GM04503 (cell line): ENCODE results near the gene VEGFA.

ENCODE experiments used
- DNase-seq: peaks from one replicate; pipeline ENCODE4 v3.0.0-alpha.2; 2012; ENCODE audit warnings: low read depth

Gene VEGFA

GRCh38 chr6:43738877-43739641, 31.0 kb upstream of the VEGFA start:
- DNase-seq, result no peak

GRCh38 chr6:43739642-43740091, 30.3 kb upstream of the VEGFA start:
- no peak for DNase-seq

DNA sequence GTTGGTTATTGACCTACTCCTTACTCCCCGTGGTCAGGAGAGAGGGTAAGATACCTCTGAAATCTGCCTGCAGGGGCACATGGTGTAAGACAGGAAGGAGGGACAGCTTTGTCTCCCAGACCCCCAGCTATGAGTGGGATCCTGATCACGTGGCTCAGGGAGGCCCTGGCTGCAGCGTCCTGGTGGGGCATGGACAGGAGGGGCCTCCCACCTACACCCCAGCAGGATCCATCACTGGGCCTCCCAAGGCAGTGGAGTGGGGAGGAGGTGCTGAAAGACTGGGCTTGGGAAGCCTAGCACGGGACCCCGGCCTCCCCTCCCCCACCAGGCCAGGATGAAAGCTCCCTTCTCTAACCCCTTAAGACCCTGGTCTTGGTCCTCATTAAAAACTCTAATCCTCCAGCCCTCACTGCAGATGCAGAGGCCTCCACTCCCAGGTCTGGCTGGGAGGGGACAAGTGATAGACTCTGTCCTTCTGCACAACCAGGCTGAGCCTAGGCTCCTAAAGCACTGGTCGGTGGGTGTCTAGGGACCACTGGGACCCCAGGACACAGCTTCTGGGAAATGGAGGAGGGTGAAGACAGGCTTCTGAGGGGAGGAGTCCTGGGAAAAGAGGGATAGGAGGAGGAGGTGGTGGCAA, 29.6 kb upstream of the VEGFA start:
- no peak for DNase-seq

DNA sequence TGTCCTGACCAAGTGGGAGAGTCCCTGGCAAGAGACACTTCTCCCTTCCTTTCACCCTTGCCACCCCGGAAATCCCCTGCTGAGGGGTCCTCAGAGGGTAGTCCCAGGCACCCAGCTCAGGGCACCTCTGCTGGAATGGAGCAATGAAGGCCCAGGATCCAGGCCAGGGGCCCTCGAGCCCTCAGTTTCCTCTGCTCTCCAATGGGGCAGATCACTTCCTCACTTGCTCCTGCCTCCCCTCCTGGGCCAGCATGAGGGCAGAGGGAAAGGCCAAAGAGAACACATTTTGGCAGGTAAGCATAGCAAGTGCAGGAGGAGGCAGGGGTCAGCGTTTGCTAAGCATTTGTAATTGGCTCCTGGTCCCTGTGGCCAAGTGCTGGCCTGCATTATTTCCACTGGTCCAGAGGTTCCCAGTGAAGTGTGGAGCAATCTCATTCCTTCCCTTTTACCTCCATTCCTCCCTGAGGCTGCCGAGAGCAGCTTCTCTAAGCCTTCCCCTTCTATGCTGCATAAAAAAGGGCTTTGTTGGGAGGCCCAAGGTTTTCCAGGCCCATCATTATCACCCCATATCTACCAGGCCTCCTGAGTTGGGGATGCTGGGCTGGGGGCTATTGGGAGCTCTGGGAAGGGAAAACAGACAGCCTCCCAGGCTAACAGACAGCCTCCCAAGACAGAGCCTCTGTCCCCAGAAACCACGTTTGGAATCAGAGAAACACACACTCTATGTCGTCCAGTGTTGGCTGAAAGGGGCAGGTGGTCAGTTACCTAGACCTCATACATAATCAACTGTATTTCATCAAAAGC, 28.8 kb upstream of the VEGFA start:
- no peak for DNase-seq

GRCh38 chr6:43741829-43742228, 28.2 kb upstream of the VEGFA start:
- DNase-seq, result no peak

GRCh38 chr6:43742285-43742684, 27.7 kb upstream of the VEGFA start:
- no peak for DNase-seq

DNA sequence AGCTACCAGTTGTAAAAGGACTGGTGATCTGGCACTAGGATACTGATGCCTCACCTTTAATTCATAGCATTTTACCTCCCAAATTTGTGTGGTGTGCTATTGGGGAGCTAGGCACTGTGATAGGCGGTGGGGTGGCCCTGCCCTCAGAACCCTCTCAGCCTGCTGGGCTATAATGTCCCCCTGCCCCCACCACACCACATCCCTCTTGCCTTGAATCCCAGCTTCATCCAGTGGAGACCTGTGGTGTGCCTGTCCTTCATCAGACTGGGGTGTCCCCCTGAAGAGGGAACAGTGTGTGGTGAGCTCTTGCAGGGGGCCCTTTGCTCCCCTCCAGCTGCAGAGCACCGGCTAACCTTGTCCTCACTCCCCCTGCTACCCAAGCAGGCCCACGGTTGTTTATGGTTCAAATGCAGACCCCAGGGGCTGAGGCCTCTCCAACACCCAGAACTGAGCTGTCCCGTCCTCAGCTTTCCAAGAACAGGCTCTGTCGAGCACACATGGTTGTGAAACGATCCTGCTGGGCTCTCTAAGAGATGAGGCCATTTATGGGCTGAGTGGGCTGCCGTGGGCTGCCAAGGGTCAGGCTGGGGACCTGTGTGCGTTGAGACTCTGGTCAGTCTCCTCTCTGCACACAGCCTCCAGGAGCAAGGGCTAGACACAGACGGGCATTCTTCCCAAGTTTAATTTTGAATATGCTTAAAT, 26.9 kb upstream of the VEGFA start:
- no peak for DNase-seq

DNA sequence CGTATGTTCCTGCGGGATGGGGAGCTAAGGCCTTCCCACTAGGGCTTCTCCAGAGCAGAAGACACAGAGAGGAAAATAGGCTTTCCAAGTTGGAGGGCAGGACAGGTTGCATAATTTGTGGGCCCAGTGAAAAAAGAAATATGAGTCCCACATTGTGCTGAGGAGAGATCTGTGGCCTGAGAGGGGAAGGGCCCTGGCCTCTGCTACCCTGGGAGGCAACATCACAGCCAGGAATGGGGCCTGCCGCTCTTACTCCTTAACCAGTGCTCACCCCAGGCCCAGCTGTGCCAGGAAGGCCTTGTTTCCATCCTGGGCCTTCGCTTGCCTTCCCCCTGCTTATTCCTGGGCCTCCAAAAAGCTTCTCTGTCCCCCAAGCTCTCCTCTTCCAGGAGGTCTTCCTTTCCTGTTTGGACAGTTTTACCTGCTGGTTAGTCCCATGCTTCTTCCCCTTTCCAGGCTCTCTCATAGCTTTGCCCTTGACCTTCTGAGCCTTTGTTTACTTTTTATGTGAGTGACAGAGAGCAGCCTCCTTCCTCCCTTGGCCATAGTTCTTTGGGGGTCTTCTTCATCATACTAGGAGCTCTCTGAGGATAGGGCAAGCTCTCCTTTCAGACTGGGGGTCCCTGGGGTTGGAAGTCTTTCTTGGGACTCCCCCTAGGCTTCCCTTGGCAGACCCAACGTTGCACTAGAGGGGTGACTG, 26.2 kb upstream of the VEGFA start:
- no peak for DNase-seq

GRCh38 chr6:43744491-43744890, 25.5 kb upstream of the VEGFA start:
- no peak for DNase-seq

- no peak for DNase-seq
Observed at GRCh38 chr6:43744931-43745727, 24.9 kb upstream of the VEGFA start.

DNA sequence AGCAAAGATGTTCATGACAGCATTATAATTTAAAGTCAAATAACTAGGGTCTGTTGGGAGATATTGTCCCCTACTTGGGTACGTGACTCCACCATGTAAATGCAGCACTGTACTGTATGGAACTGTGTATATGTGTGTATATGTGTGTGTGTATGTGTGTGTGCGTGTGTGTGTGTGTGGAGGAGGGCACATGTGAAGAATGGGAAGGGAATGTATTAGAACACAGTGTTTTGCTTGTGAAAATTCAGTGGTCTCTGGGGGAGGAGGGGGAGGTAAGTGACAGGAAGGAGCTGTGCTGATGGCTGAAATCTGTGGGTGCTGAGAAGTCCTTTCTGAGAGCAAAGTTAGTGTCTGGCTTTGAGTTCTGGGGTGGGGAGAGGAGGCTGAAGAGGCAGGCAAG, 23.9 kb upstream of the VEGFA start:
- DNase-seq, result no peak

GRCh38 chr6:43746613-43747102, 23.4 kb upstream of the VEGFA start:
- no peak for DNase-seq

GRCh38 chr6:43747784-43748183, 22.2 kb upstream of the VEGFA start:
- DNase-seq, result no peak

DNA sequence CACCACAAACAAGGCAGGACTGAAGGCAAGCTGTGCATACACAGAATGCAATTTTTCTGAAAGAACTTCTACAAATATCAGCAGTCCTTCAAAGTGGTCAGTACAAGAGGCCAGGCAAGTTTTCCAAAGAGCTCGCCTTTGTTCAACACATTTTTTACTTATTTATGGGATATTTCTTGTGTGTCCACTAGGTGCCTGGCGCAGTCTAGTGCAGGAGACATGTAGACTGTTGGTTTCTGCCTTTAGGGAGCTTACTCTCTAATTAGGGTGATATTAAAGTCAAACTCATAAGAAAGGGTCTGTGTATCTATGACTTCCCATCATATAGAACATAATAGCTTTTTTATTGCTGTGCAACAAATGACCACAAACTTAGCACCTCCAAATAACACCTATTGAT, 21.2 kb upstream of the VEGFA start:
- DNase-seq, result no peak

GRCh38 chr6:43749461-43749860, 20.6 kb upstream of the VEGFA start:
- DNase-seq, result no peak

GRCh38 chr6:43750622-43751021, 19.4 kb upstream of the VEGFA start:
- DNase-seq, result no peak

GRCh38 chr6:43753570-43754183, 16.3 kb upstream of the VEGFA start:
- no peak for DNase-seq

- no peak for DNase-seq
Observed at GRCh38 chr6:43757966-43758616, 11.9 kb upstream of the VEGFA start.

DNA sequence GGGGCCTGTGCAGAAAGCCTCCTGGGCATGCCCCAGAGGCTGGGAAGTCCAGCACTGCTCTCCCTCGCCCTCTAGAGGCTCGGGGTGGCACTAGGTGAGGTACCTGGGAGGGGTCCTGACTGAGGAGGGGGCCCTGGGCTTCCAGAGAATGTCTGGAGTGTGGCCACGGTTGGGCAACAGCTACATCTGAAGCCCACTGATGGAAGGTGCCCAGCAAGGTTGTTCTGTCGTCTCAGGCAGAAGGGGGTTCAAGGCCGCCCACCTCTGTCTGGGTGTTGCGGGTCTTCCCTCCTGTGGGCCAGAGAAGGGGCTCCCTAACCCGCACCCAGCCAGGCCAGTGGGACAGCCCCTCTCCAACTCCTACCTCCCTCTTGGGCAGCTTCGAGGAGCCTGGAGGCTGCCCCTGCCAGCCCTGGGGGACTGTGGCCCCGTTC, 11.4 kb upstream of the VEGFA start:
- no peak for DNase-seq
